ENCODE results near the gene MRPS9.

Gene MRPS9

DNA sequence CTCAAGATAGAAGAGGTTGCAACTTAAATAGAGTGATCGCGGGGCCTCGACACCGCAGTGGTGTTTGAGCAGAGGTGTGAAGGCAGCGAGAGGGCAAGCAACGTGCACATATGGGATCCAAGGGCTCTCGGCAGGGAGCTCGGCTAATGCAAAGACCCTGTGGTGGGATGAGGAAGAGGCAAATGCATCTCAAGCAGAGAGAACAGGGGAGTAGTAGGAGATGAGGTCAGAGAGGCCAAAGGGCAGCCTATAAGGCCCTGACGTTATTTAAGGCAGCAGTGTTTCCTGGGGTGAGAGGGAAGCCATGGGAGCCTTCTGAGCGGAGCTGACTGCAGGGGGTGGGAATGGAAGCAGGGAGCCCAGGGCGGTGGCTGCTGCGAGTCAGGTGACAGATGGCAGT, 74.5 kb downstream of the MRPS9 start:
- no peak for DNase-seq (ENCODE audit: extremely low spot score)
- CTCF ChIA-PET, result interaction anchor here (1.2 to 20.5 kb wide), 4 partner anchors 14 to 183 kb away, joined by 3 to 492 read pairs (median 24); partner anchors contain the start of gene GPR45
- TF ChIP-seq, protein P1, sequence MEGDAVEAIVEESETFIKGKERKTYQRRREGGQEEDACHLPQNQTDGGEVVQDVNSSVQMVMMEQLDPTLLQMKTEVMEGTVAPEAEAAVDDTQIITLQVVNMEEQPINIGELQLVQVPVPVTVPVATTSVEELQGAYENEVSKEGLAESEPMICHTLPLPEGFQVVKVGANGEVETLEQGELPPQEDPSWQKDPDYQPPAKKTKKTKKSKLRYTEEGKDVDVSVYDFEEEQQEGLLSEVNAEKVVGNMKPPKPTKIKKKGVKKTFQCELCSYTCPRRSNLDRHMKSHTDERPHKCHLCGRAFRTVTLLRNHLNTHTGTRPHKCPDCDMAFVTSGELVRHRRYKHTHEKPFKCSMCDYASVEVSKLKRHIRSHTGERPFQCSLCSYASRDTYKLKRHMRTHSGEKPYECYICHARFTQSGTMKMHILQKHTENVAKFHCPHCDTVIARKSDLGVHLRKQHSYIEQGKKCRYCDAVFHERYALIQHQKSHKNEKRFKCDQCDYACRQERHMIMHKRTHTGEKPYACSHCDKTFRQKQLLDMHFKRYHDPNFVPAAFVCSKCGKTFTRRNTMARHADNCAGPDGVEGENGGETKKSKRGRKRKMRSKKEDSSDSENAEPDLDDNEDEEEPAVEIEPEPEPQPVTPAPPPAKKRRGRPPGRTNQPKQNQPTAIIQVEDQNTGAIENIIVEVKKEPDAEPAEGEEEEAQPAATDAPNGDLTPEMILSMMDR (IDR thresholded peaks at IDR 0.05; ENCODE audit: control extremely low read depth, extremely low read depth, low read depth, missing control alignments), result no peak
- POLR2A ChIA-PET, result no interaction called here

DNA sequence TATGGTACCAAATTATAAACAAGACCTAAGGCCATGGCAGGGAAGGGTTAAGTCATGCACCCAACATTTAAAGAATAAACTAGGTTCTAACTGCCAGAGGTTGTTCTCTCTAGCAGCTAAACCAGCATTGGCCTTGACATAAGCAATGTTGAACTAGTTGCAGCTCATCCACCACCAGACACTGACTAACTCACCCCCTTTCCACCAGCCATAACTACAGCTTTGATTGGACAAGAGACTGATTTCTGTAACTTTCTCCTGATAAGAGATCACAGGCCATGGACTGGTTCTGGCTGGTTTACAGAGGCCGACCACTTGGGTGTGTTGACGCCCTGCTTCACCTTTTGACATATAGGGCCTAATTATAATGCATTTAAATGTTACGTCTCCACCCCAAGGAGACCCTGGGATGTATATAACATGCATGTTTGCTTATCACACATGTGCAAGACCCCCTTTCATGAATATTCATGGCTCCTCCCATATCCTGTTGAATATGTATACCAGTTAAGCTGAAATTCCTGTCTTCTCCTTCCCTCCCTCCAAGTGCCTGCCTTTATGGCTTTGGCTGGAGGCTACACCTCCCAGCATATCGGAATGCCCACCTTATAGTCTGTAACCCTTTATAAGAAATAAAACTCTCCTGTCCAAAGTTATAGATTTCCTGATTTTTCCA, 75.9 kb downstream of the MRPS9 start:
- TF ChIP-seq, protein P1 (IDR thresholded peaks at IDR 0.05; ENCODE audit: control extremely low read depth, extremely low read depth, low read depth, missing control alignments), result no peak
- ChIA-PET POLR2A (no interaction called here), CTCF (interaction anchor here (1.0 to 20.5 kb wide), 28 partner anchors 10 to 256 kb away, joined by 3 to 492 read pairs (median 4); partner anchors contain the start of gene GPR45)
- no peak for DNase-seq (ENCODE audit: extremely low spot score)

DNA sequence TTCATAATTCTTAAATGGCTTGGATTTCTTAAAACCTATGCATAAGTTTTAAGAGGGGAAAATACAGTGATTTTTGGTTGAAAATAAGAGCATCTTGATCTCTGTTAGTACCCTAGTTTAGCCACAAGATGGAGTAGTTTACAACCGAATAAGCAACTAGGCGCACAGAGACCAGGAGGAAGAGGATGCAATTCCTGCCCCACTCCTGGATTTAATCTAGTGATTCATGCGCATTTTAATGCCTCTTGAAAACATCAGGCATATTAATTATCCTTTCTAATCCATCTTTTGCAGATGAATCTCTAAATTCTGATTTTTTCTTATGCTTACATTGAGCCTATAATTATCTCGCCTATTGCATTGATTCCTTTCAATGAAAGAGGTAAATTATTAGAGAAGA, 76.7 kb downstream of the MRPS9 start:
- ChIA-PET CTCF (interaction anchor here (0.8 to 20.5 kb wide), 37 partner anchors 9 to 255 kb away, joined by 3 to 492 read pairs (median 5); partner anchors contain the start of genes GPR45 and MRPS9), POLR2A (no interaction called here)
- peak; percentile 63 for DNase-seq (ENCODE audit: extremely low spot score)
- TF ChIP-seq, protein P1 (IDR thresholded peaks at IDR 0.05; ENCODE audit: control extremely low read depth, extremely low read depth, low read depth, missing control alignments), result peak; percentile 54

DNA sequence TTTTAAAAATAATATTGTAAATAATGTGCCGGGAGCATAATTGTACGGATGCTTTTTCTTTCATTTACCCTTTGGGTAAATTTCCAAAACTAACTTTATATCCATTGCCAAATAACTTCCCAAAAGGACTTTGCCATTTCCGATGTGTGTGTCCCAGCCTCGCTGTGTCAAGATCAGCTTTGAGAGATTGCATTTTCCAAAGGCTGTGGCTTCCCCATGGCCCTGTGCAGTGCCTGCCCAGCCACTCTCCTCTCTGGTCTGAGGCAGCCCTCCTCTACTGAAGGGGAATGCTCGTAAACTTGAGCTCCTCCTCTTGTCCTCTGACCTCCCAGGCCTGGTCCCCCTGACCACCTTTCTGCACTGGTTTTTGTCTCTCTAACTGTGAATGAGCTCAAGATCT, 78.5 kb downstream of the MRPS9 start:
- DNase-seq (ENCODE audit: extremely low spot score), result no peak
- ChIA-PET POLR2A (interaction anchor here (0.5 kb wide), 1 partner anchor 1019 kb away, joined by 3 read pairs; no protein-coding TSS in a partner anchor), CTCF (interaction anchor here (0.9 to 20.5 kb wide), 13 partner anchors 8 to 177 kb away, joined by 3 to 492 read pairs (median 8); partner anchors contain the start of gene GPR45)
- TF ChIP-seq, protein P1 (IDR thresholded peaks at IDR 0.05; ENCODE audit: control extremely low read depth, extremely low read depth, low read depth, missing control alignments), result no peak

DNA sequence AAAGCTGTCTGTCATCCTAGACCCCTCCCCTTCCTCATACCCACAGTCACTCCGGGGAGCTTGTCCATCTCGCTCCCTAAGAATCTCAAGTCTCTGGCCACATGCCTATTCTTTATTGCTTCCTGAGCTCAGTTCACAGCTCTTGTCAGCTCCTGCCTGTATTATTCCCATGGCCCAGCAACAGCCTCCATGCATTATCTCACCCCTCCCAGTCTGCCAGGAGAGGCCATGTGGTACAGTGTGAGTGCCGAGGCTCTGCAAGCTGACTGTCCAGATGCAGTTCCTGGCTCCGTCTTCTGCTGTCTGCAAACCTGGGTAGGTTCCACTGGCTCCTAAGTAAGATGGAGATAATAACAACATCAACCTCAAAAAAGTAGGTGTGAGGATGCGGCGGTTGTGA, 79.7 kb downstream of the MRPS9 start:
- ChIA-PET POLR2A (no interaction called here), CTCF (interaction anchor here (1.0 to 20.5 kb wide), 8 partner anchors 10 to 176 kb away, joined by 3 to 492 read pairs (median 13); partner anchors contain the start of gene GPR45)
- no peak for DNase-seq (ENCODE audit: extremely low spot score)
- TF ChIP-seq, protein P1 (IDR thresholded peaks at IDR 0.05; ENCODE audit: control extremely low read depth, extremely low read depth, low read depth, missing control alignments), result no peak

DNA sequence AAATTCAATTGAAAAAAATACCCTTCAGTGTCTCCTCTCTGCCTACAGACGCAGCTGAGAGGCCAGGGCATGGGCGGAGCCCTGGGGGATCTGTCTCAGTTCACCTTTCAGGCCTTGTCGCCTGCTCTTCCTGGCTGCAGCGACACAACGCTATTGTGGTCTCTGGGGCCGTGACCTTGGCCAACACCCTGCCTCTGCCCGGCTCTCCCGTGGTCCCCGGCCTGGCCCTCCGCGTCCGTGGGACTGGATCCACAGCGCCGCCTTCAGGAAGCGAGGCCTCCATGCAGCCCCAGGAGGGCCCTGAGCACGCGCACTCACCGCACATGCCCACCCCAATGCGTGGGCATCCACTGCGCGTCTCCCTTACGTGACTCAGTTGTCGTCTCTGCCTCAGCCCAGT, 81.1 kb downstream of the MRPS9 start:
- DNase-seq (ENCODE audit: extremely low spot score), result no peak
- TF ChIP-seq, protein P1 (IDR thresholded peaks at IDR 0.05; ENCODE audit: control extremely low read depth, extremely low read depth, low read depth, missing control alignments), result no peak
- POLR2A ChIA-PET, result no interaction called here
- CTCF ChIA-PET, result interaction anchor here (1.0 to 20.5 kb wide), 2 partner anchors 32 to 118 kb away, joined by 3 to 492 read pairs; partner anchors contain the start of gene GPR45

Measured in GM10248 (cell line).